GM10248 (cell line): ENCODE measurements around the gene PHYKPL.
"Not testable (repeated sequence)": the region's sequence is repeated elsewhere in the genome, so short reads cannot be mapped to it uniquely, and the experiment has no call there.

Experiments used
- CTCF ChIA-PET: fragments of 300-600 bp; sonication (Branson Sonifier 250); formaldehyde crosslinking; extraction: SDS; loops from one replicate; lab custom pipeline; 2021; ENCODE audit warnings: antibody characterized with exemption; lab: Yijun Ruan, JAX
- POLR2A ChIA-PET: fragments of 350-650 bp; sonication (Branson Sonifier 250); formaldehyde crosslinking; extraction: SDS; loops from one replicate; lab custom pipeline; 2020; ENCODE audit warnings: antibody characterized with exemption; lab: Yijun Ruan, JAX
- DNase-seq: peaks from one replicate; pipeline ENCODE4 v3.0.0; 2012; ENCODE audit errors: extremely low spot score
- TF ChIP-seq, protein P1 (sequence below): IDR thresholded peaks from 2 replicates; pipeline ENCODE4 v1.5.1; 2012; ENCODE audit warnings: mild to moderate bottlenecking, low read depth; ENCODE audit errors: extremely low read depth, missing control alignments, control extremely low read depth

Gene PHYKPL

GRCh38 chr5:178229861-178230260, 2.7 kb downstream of the PHYKPL start:
- TF ChIP-seq, protein P1, sequence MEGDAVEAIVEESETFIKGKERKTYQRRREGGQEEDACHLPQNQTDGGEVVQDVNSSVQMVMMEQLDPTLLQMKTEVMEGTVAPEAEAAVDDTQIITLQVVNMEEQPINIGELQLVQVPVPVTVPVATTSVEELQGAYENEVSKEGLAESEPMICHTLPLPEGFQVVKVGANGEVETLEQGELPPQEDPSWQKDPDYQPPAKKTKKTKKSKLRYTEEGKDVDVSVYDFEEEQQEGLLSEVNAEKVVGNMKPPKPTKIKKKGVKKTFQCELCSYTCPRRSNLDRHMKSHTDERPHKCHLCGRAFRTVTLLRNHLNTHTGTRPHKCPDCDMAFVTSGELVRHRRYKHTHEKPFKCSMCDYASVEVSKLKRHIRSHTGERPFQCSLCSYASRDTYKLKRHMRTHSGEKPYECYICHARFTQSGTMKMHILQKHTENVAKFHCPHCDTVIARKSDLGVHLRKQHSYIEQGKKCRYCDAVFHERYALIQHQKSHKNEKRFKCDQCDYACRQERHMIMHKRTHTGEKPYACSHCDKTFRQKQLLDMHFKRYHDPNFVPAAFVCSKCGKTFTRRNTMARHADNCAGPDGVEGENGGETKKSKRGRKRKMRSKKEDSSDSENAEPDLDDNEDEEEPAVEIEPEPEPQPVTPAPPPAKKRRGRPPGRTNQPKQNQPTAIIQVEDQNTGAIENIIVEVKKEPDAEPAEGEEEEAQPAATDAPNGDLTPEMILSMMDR: no peak
- no peak for DNase-seq
- CTCF ChIA-PET: interaction anchor here (1.0 to 1.5 kb wide), 2 partner anchors 11 to 50 kb away, joined by 3 to 4 read pairs; no protein-coding TSS in a partner anchor
- POLR2A ChIA-PET: interaction anchor here (1.5 kb wide), 1 partner anchor 14 kb away, joined by 5 read pairs; no protein-coding TSS in a partner anchor

GRCh38 chr5:178229111-178229510, 3.5 kb downstream of the PHYKPL start:
- CTCF ChIA-PET: interaction anchor here (0.8 kb wide), 1 partner anchor 13 kb away, joined by 3 read pairs; no protein-coding TSS in a partner anchor
- DNase-seq, POLR2A ChIA-PET: not testable (repeated sequence)

- DNase-seq: no peak
- POLR2A ChIA-PET: interaction anchor here (1.5 kb wide), 1 partner anchor 21 kb away, joined by 3 read pairs; no protein-coding TSS in a partner anchor
- CTCF ChIA-PET: interaction anchor here (0.6 to 0.8 kb wide), 3 partner anchors 11 to 15 kb away, joined by 3 read pairs; no protein-coding TSS in a partner anchor
- TF ChIP-seq, protein P1: no peak
Observed at GRCh38 chr5:178228609-178229008, 4.0 kb downstream of the PHYKPL start.

GRCh38 chr5:178227929-178228328, 4.7 kb downstream of the PHYKPL start:
- POLR2A ChIA-PET: interaction anchor here (1.5 kb wide), 1 partner anchor 21 kb away, joined by 3 read pairs; no protein-coding TSS in a partner anchor
- CTCF ChIA-PET: interaction anchor here (0.6 to 0.8 kb wide), 2 partner anchors 11 to 16 kb away, joined by 3 read pairs; no protein-coding TSS in a partner anchor
- TF ChIP-seq, protein P1: no peak
- no peak for DNase-seq

DNA sequence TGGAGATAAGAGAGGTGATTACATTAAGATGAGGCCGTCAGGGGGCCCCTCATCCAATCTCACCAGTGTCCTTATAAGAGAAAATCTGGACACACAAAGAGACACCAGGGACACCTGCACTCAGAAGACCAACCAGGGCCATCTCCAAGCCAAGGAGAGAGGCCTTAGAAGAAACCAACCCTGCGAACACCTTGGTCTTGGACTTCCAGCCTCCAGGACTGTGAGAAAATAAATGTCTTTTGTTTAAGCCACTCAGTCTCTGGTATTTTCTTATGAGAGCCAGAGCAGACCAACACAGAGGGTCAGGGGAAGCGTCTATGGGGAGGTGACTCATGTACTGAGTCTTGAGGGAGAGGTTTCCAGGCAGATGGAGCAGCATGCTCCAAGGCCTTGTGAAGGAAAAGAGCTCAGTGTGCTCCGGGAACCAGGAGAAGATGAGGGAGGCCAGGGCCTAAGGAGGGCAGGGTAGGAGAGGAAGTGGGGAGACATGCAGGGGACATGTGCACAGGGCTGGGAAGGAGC, 5.4 kb downstream of the PHYKPL start:
- CTCF ChIA-PET: no interaction called here
- POLR2A ChIA-PET: interaction anchor here (1.5 kb wide), 1 partner anchor 20 kb away, joined by 3 read pairs; no protein-coding TSS in a partner anchor
- DNase-seq: no peak
- TF ChIP-seq, protein P1: no peak

DNA sequence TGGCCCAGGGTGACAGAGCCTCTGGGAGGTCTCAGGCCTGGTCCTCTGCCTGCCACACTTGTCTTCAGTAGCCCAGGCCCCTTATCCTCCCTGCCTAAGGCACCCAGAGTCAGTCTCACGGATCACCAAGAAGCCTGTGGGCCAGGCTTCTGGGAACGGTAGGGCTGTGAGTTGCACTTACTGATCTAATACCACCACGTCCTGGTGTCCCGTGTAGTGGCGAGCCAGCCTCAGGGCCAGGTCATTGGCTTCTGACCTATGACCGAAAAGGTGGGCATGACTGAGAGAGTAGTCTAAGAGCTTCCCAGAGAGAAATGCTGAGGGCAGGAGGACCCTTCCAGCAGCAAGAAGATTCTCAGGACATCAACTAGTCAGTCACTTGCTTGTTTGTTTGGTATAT, 7.4 kb downstream of the PHYKPL start:
- CTCF ChIA-PET: interaction anchor here (1.1 to 1.7 kb wide), 2 partner anchors 10 kb away, joined by 5 to 6 read pairs; no protein-coding TSS in a partner anchor
- TF ChIP-seq, protein P1: no peak

DNA sequence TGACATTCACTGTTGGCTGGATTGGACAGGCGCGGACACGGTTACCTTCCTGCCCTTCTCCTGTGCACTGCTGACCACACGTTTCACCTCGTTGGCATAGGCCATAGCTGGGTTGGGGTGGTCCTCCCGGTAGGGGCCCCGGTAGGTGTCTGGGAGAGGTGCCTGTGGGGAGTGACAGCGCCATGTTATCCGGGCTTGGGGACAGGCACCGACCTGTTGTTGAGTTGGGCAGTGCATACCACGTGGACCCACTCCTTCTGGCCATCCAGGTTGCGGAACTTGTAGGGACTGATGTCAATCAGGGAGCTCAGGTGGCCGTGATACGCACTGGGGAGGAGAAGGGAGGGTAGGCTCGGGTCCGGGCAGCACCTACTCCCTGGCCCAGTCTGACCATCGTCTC, 8.2 kb downstream of the PHYKPL start:
- POLR2A ChIA-PET: interaction anchor here (0.7 kb wide), 1 partner anchor 10 kb away, joined by 3 read pairs; no protein-coding TSS in a partner anchor
- TF ChIP-seq, protein P1: no peak
- no peak for DNase-seq
- CTCF ChIA-PET: interaction anchor here (1.1 kb wide), 1 partner anchor 11 kb away, joined by 6 read pairs; no protein-coding TSS in a partner anchor

More for the DNA sequence above, 7.4 kb downstream of the PHYKPL start:
- DNase-seq: no peak
- POLR2A ChIA-PET: no interaction called here
